HUES64 (cell line): ENCODE results near the gene CNTNAP5. TPM values are rescaled to one million over a fixed set of nuclear protein-coding genes. Genes with fewer than 3 reads are reported as not detected.

ENCODE experiments used
- H3K27ac ChIP-seq: 2 replicates; pipeline ENCODE4 v1.7.0; 2013; ENCODE audit warnings: low read depth, low read length, inconsistent platforms
- H3K27me3 ChIP-seq: 2 replicates; pipeline ENCODE4 v1.6.1; 2013; ENCODE audit warnings: mild to moderate bottlenecking, low read length; ENCODE audit not compliant: insufficient read depth
- H3K36me3 ChIP-seq: 2 replicates; pipeline ENCODE4 v1.6.1; 2013; ENCODE audit warnings: mild to moderate bottlenecking, low read length; ENCODE audit not compliant: insufficient read depth
- H3K4me1 ChIP-seq: 2 replicates; pipeline ENCODE4 v1.6.1; 2013; ENCODE audit warnings: mild to moderate bottlenecking, low read length, moderate library complexity; ENCODE audit not compliant: insufficient read depth
- H3K4me3 ChIP-seq: 2 replicates; pipeline ENCODE4 v1.5.1; 2013; ENCODE audit warnings: mild to moderate bottlenecking, low read length, moderate library complexity
- H3K9ac ChIP-seq: 2 replicates; pipeline ENCODE4 v1.6.1; 2013; ENCODE audit warnings: mild to moderate bottlenecking, low read depth, low read length
- H3K9me3 ChIP-seq: 2 replicates; pipeline ENCODE4 v1.6.1; 2013; ENCODE audit warnings: low read depth, low read length; ENCODE audit not compliant: insufficient read depth
- WGBS: fragments of 150-250, 120-280 bp; methylation state at CpG from one replicate; pipeline ENCODE4 v1.1.7; 2013; ENCODE audit warnings: missing lambda C conversion rate; 5-methylcytosine and 5-hydroxymethylcytosine counted together
- polyA plus RNA-seq, 2 experiments: library from polyadenylated mRNA; stranded (reverse); fragments of 50-300 nt; gene quantifications; one replicate each; pipeline ENCODE4 v1.2.3, GENCODE V29; 2013

The CNTNAP5 gene
- polyA plus RNA-seq (2013, experiment 1 of 2), result 0.20 TPM
- polyA plus RNA-seq (2013, experiment 2 of 2), result 0.13 TPM

DNA sequence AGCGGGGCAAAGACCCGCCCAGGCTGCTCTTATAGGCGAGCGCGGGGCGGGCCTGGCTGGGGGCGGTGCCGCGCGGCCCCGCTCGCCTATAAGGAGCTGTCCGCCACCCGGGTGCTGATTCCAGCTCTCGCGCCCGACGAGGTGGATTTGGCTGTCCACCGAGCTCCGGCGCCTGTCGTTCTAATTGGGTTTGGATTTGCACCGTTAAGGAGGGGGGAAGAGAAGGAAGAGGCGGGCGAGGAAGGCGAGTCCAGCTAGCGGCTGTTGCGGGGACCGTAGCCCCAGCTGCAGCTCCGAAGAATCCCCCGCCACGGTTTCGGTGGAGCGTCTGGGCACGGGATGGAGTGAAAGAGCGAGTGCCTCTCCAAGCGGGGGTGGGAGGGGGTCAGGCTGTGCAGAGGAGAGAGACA, at the start of gene CNTNAP5:
TSS of gene CNTNAP5 (plus strand) at position 117 of the 410 bp plus-strand sequence. CDS start 364 bp downstream, outside the sequence.
- no peaks in the 10 kb centered on the region for H3K9me3 ChIP-seq
- peak within 1 kb of the TSS; percentile 56 for H3K4me3 ChIP-seq
- no peak within 1 kb of the TSS for H3K9ac ChIP-seq
- no peaks in the 10 kb centered on the region for H3K36me3 ChIP-seq
- H3K27ac ChIP-seq, result no peak within 1 kb of the TSS
- peaks cover 10% of the 10 kb centered on the region; the same call in 1 of the 2 replicates for H3K4me1 ChIP-seq
- WGBS, result under 1% methylated on average over 37 of the region's 37 CpGs
- H3K27me3 ChIP-seq, result peaks cover 57% of the 10 kb centered on the region

DNA sequence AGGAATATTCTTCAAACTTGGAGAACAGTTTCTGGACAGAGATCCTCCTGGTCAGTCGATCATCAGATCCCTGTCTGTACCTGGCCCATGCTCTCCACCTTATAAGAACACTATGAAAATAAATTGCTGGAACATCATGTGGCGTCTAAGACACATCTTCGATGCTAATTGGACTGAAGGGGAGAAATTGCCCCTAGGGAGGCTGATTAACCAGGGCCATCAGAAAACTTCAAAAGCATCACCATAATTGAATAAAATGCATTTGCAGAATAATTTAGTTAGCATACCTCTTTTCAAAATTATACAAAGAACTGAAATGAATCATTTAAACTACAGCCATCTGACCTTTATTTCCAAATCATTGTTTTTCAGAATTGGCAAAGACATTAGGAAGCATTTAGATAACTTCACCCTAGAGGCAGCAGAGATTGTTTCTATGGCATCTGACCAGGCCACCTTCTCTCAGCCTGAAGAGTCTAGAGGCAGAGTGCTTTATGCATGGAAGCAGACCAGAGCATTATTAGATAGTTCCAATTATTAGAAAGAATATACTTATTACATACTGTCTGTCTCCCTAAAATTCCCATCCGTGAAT, 48.9 kb upstream of the CNTNAP5 start:
- no peak overlapping the region for H3K9ac ChIP-seq
- WGBS, result 97% methylated on average over 4 of the region's 4 CpGs
- no peak overlapping the region for H3K4me3 ChIP-seq
- H3K27me3 ChIP-seq, result no peaks in the 10 kb centered on the region
- H3K36me3 ChIP-seq, result no peaks in the 10 kb centered on the region
- H3K9me3 ChIP-seq, result peaks cover 10% of the 10 kb centered on the region
- no peaks in the 10 kb centered on the region for H3K4me1 ChIP-seq
- no peak overlapping the region for H3K27ac ChIP-seq

DNA sequence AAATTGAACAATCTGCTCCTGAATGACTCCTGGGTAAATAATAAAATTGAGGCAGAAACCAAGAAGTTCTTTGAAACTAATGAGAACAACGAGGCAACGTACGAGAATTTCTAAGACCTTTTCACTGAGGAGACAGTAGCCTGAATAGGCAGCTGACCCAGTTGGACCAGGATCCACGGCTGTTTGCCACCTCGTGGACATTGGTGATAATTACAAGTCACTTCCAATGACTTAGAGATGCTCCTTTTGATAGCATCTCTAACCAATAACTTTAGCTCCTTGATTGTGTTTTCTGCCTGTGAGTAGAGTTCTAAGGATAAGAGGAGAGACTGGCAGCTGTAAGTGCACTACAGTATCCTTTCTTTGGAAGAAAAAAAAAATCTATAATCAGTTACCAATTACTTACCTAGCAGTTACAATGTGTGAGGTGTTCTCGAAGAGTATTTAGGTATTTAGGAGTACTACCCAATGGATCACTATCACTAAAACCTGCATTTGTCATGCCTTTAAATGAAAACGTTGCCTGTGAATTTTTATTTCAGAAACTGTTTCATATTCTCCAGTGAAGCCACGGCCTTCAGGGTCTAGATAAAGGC, 31.3 kb upstream of the CNTNAP5 start:
- H3K27me3 ChIP-seq, result no peaks in the 10 kb centered on the region; the same call in 1 of the 2 replicates
- H3K4me3 ChIP-seq, result no peak overlapping the region
- no peaks in the 10 kb centered on the region for H3K36me3 ChIP-seq
- no peaks in the 10 kb centered on the region for H3K4me1 ChIP-seq
- 49% methylated on average over 7 of the region's 8 CpGs for WGBS
- H3K9ac ChIP-seq, result no peak overlapping the region
- no peak overlapping the region for H3K27ac ChIP-seq
- no peaks in the 10 kb centered on the region for H3K9me3 ChIP-seq

DNA sequence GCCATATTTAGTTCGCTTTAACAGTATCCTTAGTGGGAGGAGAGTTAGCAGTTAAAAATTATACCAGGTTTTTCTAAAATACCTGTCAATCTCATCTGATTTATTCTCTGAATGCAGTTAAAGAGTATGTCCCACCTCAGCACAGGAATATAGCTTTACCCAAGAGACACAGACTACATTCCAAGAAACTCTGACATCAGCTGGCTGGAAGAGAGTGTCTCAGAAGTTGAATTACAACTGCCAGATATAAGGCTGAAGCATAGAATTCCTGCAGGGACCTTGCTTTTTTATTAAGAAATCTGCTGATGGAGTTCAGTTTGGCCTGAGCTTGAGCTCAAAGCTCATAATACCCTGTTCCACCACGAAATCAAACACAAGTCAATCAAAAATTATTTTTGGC, 25.4 kb upstream of the CNTNAP5 start:
- H3K9ac ChIP-seq, result no peak overlapping the region
- no peak overlapping the region for H3K27ac ChIP-seq
- no peaks in the 10 kb centered on the region for H3K36me3 ChIP-seq
- no peak overlapping the region for H3K4me3 ChIP-seq
- no peaks in the 10 kb centered on the region for H3K9me3 ChIP-seq
- WGBS, result no CpG with 5 or more reads among the region's 2 CpGs
- no peaks in the 10 kb centered on the region for H3K4me1 ChIP-seq
- H3K27me3 ChIP-seq, result no peaks in the 10 kb centered on the region; the same call in 1 of the 2 replicates

DNA sequence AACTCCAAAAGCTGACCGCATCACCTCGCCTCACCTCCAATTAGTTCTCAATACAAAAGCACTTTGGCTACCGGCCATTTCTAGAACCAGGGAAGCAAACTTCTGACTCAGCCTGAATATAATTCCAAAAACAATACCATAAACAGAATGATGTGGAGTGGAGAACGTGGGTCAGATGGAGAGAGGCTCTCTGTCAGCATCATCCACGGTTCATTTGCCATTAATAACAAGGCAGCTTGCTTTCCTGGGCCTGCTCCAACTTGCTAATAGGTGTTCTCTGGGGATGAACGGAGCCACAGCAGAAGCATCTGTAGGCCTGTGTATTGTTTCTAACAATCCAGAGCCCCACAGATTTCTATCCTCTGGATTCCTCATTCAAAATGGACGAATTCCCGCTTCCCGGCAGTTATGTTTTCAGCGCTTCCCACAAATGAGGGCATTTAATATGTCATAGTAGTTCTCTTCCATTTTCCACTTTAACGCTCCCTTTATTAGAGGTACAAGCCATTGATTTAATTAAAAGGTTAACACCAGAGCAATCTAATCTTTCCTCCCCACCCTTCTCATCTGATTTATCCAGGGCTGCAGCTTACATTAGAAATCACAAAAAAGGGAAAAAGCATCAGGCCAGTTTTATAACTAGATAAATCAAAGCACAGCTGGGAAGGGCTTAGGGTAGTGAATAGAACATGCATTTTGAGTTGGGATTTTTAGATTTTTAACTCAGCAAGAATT, 23.2 kb upstream of the CNTNAP5 start:
- Histone ChIP-seq H3K9ac (no peak overlapping the region), H3K27ac (no peak overlapping the region)
- WGBS, result 95% methylated on average over 11 of the region's 11 CpGs

DNA sequence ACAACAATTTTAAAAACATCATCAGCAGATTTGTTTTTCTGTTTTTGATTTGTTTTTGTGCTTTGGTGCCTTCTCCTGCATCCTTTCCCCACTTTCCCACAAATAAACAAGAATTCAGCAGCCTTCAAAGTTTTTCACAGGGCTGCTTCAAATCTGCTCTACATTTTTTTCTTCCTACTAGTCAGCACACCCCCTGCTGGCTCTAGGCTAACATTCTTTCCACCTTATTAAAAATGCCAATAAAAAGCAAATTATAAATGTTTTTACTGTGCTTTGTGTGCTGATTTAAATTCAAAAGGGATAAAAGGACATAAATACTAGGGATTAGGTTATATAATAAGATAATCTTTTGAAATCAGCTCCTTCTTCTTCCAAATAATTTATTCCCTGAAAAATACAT, 6.2 kb upstream of the CNTNAP5 start:
- Histone ChIP-seq H3K27ac (no peak overlapping the region), H3K9me3 (no peaks in the 10 kb centered on the region), H3K36me3 (no peaks in the 10 kb centered on the region), H3K27me3 (peaks cover 27% of the 10 kb centered on the region), H3K4me1 (no peaks in the 10 kb centered on the region), H3K9ac (no peak overlapping the region), H3K4me3 (no peak overlapping the region)

More for the DNA sequence above, 23.2 kb upstream of the CNTNAP5 start:
- Histone ChIP-seq H3K27me3 (no peaks in the 10 kb centered on the region), H3K9me3 (no peaks in the 10 kb centered on the region), H3K4me1 (no peaks in the 10 kb centered on the region), H3K36me3 (no peaks in the 10 kb centered on the region), H3K4me3 (no peak overlapping the region)

DNA sequence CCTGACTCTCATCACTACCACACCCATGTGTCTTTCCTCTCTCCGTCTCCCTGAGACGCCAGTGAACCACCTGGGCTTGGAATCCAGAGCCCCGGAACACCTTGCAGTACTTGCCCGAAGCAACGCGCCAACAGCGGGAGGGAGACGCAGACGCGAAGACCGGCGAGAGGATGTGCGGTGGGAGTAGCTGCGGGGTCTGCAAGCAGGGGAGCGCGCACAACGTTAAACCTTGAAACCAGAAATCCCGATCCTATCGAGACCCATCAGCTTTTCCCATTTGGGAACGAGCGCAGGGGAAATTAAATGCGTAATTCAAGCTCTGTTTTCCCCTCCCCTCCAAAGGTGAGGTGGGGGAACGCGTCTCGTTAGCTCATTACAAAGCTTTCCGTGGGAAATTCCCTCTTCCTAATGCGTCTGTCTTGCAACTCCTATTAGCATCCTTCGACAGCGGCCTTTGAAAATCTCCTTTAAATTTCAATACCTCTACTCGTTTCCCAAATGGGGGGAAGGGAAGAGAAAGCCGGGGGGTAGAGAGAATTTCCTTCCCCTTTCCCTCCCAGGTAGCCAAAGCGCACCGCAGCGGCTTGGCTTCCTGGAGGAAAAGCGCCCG, 421 bp upstream of the CNTNAP5 start:
- Histone ChIP-seq H3K4me1 (peaks cover 10% of the 10 kb centered on the region; the same call in 1 of the 2 replicates), H3K9ac (no peak overlapping the region), H3K27me3 (peaks cover 57% of the 10 kb centered on the region), H3K4me3 (peak overlapping the region; percentile 56), H3K36me3 (no peaks in the 10 kb centered on the region), H3K27ac (no peak overlapping the region), H3K9me3 (no peaks in the 10 kb centered on the region)
- WGBS, result under 1% methylated on average over 34 of the region's 36 CpGs

DNA sequence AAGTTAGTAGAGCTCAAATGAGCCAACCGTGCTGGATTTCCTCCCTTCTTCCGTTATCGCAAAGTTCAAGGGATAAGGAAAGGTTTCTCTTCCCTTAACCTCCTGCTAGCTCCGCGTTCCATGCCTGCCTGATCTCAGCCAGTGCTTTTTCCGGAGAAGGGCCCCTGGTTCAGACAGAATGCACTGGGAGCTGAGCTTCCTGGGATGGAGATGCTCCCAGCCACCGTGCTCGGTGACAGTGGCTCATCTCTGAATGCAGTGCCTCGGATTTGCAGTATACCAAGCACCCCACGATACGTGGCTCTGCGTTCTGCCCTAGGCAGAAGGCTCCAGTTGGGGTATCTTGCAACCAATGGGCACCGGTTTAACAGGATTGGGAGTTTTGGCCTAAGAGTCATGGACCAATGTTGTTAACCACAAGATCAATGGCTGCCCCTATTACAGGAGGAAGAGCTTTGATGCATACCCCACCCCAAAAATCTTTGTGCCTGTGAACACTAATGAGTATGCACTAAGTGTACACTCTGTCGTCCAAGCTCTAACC, 876 bp downstream of the CNTNAP5 start:
- 44% methylated on average over 14 of the region's 14 CpGs for WGBS

DNA sequence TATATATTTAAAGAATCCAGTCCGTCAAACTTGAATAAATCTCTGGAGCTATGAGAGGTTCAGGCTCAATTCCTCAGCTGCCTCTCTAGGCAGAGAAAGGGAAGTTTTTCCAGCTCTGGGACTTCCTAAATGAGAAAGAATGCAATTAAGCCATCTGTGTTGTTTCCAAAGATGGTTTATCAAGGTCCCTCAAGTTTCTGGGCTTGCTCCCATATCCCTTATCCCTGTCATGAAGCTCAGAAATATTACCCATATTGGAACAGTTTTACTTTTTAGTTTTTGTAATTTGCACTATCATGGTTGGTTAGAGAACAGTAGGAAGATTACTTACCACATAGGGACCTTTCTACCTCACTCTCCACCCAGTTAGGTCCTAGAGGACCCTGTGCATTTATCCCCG, 1.4 kb downstream of the CNTNAP5 start:
- Histone ChIP-seq H3K27me3 (peaks cover 52% of the 10 kb centered on the region), H3K9ac (no peak overlapping the region), H3K27ac (no peak overlapping the region), H3K4me1 (peaks cover 10% of the 10 kb centered on the region; the same call in 1 of the 2 replicates), H3K9me3 (no peaks in the 10 kb centered on the region), H3K4me3 (no peak overlapping the region), H3K36me3 (no peaks in the 10 kb centered on the region)
- WGBS, result 100% methylated on average over 2 of the region's 2 CpGs

More for the DNA sequence above, 876 bp downstream of the CNTNAP5 start:
- H3K4me3 ChIP-seq, result peak overlapping the region; percentile 56
- peaks cover 57% of the 10 kb centered on the region for H3K27me3 ChIP-seq
- no peak overlapping the region for H3K9ac ChIP-seq
- no peak overlapping the region for H3K27ac ChIP-seq
- H3K36me3 ChIP-seq, result no peaks in the 10 kb centered on the region
- H3K9me3 ChIP-seq, result no peaks in the 10 kb centered on the region
- H3K4me1 ChIP-seq, result peaks cover 10% of the 10 kb centered on the region; the same call in 1 of the 2 replicates

DNA sequence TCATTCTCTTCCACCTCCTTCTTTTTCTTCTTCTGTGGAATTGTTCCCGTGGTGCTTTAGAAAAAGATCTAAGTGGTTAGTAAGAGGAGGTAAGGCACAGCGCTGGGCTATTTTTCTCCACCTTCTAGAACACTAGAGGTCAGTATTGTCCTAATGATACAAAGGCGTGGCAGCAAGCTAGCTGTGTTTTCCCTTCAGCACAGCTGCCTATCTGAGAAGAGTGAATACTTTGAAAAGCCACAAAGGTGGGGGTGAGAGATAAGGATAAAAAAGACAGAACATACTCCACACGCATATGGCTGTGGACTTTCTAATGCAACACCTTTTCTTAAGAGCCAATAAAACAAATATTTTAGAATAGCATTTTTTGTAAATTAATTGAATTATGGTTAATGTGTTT, 2.1 kb downstream of the CNTNAP5 start:
- Histone ChIP-seq H3K36me3 (no peaks in the 10 kb centered on the region), H3K9me3 (no peaks in the 10 kb centered on the region), H3K9ac (no peak overlapping the region), H3K27me3 (peaks cover 47% of the 10 kb centered on the region), H3K4me1 (peaks cover 10% of the 10 kb centered on the region; the same call in 1 of the 2 replicates), H3K27ac (no peak overlapping the region), H3K4me3 (no peak overlapping the region)
- WGBS, result 0% methylated on average over 2 of the region's 4 CpGs

DNA sequence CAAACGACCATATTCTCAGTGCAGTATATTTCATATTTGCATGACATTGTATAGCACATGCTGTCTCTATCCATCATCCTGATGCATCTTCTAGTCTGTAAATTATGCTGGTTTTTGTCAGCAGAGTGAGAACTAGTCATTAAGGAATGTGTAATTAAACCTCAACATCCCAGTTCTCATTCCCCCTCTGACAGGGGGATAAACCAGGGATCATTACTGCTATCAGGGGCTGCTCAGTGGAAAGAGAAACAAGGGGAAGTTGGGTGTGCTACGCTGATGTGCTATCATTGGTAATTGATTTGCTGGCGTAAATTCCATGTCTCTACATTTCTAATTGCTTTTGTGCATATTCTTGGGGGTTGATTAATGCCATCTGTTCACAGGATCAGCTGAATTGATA, 7.7 kb downstream of the CNTNAP5 start:
- WGBS, result 96% methylated on average over 3 of the region's 3 CpGs
- H3K9me3 ChIP-seq, result no peaks in the 10 kb centered on the region
- no peak overlapping the region for H3K27ac ChIP-seq
- H3K36me3 ChIP-seq, result no peaks in the 10 kb centered on the region
- H3K4me1 ChIP-seq, result no peaks in the 10 kb centered on the region
- no peak overlapping the region for H3K4me3 ChIP-seq
- H3K9ac ChIP-seq, result no peak overlapping the region
- no peaks in the 10 kb centered on the region for H3K27me3 ChIP-seq
